Measurements from ENCODE around the gene KLK13. TPM values are rescaled to one million over a fixed set of nuclear protein-coding genes. Genes with fewer than 3 reads are reported as not detected.

The KLK13 gene, protein sequence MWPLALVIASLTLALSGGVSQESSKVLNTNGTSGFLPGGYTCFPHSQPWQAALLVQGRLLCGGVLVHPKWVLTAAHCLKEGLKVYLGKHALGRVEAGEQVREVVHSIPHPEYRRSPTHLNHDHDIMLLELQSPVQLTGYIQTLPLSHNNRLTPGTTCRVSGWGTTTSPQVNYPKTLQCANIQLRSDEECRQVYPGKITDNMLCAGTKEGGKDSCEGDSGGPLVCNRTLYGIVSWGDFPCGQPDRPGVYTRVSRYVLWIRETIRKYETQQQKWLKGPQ
- not detected in 2 replicates for total RNA-seq

DNA sequence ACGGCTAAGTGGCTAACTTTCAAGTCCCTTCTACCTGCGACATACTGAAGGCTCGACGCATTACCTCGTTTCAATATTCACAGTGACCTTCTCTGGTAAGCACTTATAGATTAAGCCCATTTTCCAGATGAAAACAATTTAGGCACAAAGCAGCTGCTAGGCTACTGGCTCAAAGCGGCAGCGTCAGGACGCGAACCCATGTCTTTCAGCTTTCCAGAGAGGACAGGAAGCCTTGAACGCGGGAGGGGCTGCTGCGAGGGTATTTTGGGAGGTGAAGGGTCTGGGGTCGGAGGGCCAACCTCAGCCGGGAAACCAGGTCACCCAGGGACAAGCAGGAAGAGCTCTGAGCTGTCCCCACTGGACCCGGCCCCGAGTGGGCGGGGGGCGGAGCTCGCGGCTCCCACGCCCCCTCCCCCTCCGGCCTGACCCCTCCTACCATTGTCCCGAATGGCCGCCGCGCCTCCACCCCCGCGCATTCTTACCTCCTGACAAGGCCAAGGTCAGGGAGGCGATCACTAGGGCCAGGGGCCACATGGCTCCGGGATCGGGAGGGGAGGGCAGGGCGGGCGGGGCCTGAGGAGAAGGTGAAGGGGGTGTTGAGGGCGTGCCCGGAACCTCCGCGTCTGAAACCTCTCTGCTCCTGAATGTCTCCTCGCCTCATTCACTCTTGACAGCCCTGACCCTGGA, at the start of gene KLK13:
Gene KLK13 (minus strand): TSS at position 559 of the 687 bp plus-strand sequence. CDS start 25 bp downstream, at position 534.

DNA sequence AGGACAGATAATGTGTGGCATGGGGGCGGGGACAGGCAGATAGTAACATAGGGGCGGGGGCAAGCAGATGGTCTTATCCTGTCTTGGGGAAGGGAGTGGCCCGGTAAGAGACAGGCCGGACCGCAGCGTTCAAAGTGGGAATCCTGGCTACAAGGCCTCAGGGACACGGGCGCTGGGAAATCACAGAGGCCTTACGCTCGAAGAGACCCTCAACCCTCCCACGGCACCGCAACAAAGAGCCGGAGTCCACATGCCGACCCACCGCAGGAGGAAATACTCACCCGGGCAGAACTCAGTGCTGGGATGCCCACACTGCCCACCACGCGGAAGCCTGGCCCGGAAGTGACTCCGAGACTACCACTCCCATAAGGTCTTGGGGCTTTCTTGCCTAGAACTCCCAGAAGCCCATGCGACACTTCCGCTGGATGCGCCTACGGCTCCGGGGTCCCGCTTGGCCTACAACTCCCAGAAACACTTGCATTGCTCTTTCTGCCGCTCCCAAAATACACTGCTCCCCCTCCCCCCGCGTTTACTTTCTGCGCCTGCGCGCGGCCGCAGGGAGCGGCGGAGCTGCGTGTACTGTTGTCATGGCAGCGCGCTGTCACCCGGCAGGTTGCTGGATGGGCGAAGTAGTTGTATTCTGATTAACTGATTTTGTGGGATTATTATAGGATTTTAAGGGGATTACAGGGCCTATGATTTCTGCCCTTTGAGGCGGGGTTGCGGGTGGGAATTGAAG, 43.3 kb upstream of the KLK13 start, which contains the start of gene CTU1:
Gene CTU1 (minus strand): TSS at position 344 of the 739 bp plus-strand sequence. CDS start 3,840 bp downstream, outside the sequence.

DNA sequence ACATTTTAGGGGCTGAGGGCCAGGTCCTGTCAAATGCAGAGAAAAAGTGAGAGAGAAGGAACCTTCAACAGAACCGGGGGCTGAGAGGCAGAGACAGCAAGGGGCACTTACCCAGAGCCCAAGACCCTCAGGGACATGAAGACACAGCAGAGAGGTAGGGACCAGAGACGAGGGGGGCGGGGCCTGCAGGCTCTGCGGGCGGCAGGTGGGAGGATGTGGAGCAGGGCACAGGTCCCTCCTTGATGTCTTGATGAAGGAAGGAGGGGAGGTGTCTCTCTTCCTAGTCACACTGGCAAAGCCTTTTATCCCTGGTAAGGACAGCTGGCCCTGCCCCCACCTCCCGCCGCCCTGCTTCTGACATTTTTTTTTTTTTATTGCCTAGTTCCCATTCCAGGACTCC, 17.7 kb upstream of the KLK13 start, which contains the start of gene KLK14:
Gene KLK14 (minus strand): TSS at position 277 of the 400 bp plus-strand sequence. CDS start 273 bp downstream, at position 4.

DNA sequence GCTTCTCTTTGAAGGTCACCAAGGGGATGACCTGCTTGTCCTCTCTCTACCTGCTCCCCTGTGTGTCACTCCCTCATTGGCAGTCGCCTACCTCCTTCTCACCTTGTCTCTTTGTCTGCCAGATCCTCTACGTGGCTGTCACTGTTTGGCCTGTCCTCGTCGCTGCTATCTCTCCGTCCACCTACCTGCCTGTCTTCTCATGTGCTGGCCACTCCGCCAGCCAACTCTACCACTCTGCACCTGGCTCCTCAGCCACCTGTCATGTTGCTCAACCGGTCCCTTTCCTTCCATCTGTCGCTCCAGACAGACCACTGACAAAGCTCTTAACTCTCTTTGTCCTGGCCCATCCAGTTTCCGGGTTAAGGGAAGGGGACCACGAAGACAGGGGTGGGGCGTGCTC, 30.2 kb downstream of the KLK13 start, which contains the start of gene KLK12:
Gene KLK12 (minus strand): TSS at position 299 of the 400 bp plus-strand sequence. CDS start 381 bp downstream, outside the sequence.

DNA sequence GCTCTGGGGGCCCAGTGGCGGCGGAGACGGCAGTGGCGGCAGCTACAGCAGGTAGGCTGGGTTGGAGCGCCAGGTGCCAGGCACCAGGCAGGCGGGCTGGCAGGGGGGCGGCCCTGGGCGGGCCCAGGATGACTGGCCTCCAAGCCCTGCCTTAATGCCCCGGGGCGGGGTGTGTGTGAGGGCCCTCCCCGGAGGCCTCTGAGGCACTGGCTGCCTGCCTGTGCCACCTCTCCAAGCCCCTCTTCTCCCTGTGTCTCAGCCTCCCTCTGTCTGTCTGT, 38.4 kb downstream of the KLK13 start, which contains the start of gene KLK11:
Gene KLK11 (minus strand): TSS at position 63 of the 278 bp plus-strand sequence. CDS start 985 bp downstream, outside the sequence.

DNA sequence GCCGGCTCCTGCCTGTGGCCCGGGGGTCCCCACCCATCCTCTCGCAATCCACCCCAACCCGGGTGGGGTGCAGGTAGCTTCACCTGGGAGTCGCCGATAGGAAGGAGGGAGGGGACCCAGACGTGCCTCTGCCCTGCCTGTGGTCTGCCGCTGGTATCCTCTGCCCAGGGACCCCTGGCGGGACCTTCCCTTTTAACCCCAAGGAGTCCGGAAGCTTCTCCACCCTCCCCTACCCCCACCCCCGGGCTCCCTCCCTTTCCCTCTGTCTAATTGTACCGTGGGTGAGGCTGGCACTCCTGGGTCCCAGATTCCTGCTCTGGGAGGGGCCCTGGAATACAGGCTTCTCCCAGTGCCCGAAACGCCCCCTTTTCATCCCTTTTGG, 45.4 kb downstream of the KLK13 start, which contains the start of gene KLK10:
Gene KLK10 (minus strand): TSS at position 166 of the 382 bp plus-strand sequence. CDS start 579 bp downstream, outside the sequence.

Other genes starting within 250 kb of the KLK13 start
- not detected in 2 replicates for gene KLK1, start 241.3 kb downstream of the KLK13 start, total RNA-seq
- gene KLK15, start 231.5 kb downstream of the KLK13 start, total RNA-seq: not detected in 2 replicates
- gene KLK3, start 210.2 kb downstream of the KLK13 start, total RNA-seq: not detected in 2 replicates
- not detected in 2 replicates for gene KLK2, start 191.7 kb downstream of the KLK13 start, total RNA-seq
- not detected in 2 replicates for gene KLK4, start 153.7 kb downstream of the KLK13 start, total RNA-seq
- not detected in 2 replicates for gene KLK5, start 112.1 kb downstream of the KLK13 start, total RNA-seq
- gene KLK6, start 95.5 kb downstream of the KLK13 start, total RNA-seq: not detected in 2 replicates
- not detected in 2 replicates for gene KLK7, start 81.2 kb downstream of the KLK13 start, total RNA-seq
- gene KLK8, start 63.5 kb downstream of the KLK13 start, total RNA-seq: not detected in 2 replicates
- gene KLK10, start 45.4 kb downstream of the KLK13 start, total RNA-seq: 1.4 TPM in 1 of 2 replicates, not detected in the other
- 0.93 TPM in 1 of 2 replicates, not detected in the other for gene KLK11, start 38.5 kb downstream of the KLK13 start, total RNA-seq
- gene KLK12, start 30.1 kb downstream of the KLK13 start, total RNA-seq: not detected in 2 replicates
- 0.12 TPM in 1 of 2 replicates, not detected in the other for gene KLK14, start 17.8 kb upstream of the KLK13 start, total RNA-seq
- gene CTU1, start 43.3 kb upstream of the KLK13 start, total RNA-seq: 17.4 and 25.4 TPM in 2 replicates
- not detected in 2 replicates for gene SIGLEC9, start 59.8 kb upstream of the KLK13 start, total RNA-seq
- gene SIGLEC7, start 77.2 kb upstream of the KLK13 start, total RNA-seq: not detected in 2 replicates
- gene CD33, start 160.0 kb upstream of the KLK13 start, total RNA-seq: not detected in 2 replicates
- not detected in 2 replicates for gene SIGLECL1, start 186.0 kb upstream of the KLK13 start, total RNA-seq
- gene IGLON5, start 246.6 kb upstream of the KLK13 start, total RNA-seq: 0.09 and 0.58 TPM in 2 replicates

Data from pericardium fibroblast (primary cell).